Testis (tissue), 3 donors: ENCODE results near the gene PRM2. TPM values are rescaled to one million over a fixed set of nuclear protein-coding genes. Genes with fewer than 3 reads are reported as not detected.

Experiments
- DNase-seq: peaks from one replicate; pipeline ENCODE4 v3.0.0-alpha.2; 2019
- H3K27ac ChIP-seq, 2 donors: fragments of 200-600 bp; sonication (generic); one replicate each; pipeline ENCODE4 v1.5.1; 2019
- H3K27me3 ChIP-seq: fragments of 200-600 bp; sonication (generic); one replicate; pipeline ENCODE4 v1.5.1; 2019
- H3K36me3 ChIP-seq: fragments of 200-600 bp; sonication (generic); one replicate; pipeline ENCODE4 v1.5.1; 2017; ENCODE audit warnings: low read depth; ENCODE audit errors: missing control alignments
- H3K4me1 ChIP-seq: fragments of 200-600 bp; sonication (generic); one replicate; pipeline ENCODE4 v1.5.1; 2019
- H3K4me3 ChIP-seq, 2 donors: fragments of 200-600 bp; sonication (generic); one replicate each; pipeline ENCODE4 v1.5.1; 2017 to 2019
- H3K9me3 ChIP-seq: fragments of 200-600 bp; sonication (generic); one replicate; pipeline ENCODE4 v1.5.1; 2017
- POLR2A ChIP-seq: fragments of 450-650 bp; IDR thresholded peaks from one replicate; pipeline ENCODE4 v1.6.1; 2017; ENCODE audit warnings: antibody characterized with exemption, mild to moderate bottlenecking, moderate library complexity
- WGBS, 2 donors: methylation state at CpG; one replicate each; pipeline ENCODE4 v1.1.5; 2018; 5-methylcytosine and 5-hydroxymethylcytosine counted together
- intact Hi-C: fragments of 100-400 bp; cut with DNase I; formaldehyde crosslinking; loops from one replicate; pipeline ENCODE4 v1.15.1; 2023; ENCODE audit warnings: low total_unique reads
- polyA plus RNA-seq: library from polyadenylated mRNA; stranded (reverse); fragments of 350-450 nt; fragmentation: Illumina TruSeq; extraction: RNeasy Lipid Tissue Mini Kit (QIAGEN cat#74804); gene quantifications from one replicate; pipeline ENCODE4 v1.2.3, GENCODE V29; 2014; ENCODE audit warnings: low read depth, low replicate concordance; ENCODE audit not compliant: insufficient read depth
- total RNA-seq, 2 donors: library from RNA; depleted of rRNA; stranded (reverse); fragments of >200 nt; gene quantifications; one replicate each; pipeline ENCODE4 v1.2.3, GENCODE V29; 2016
- TF ChIP-seq, protein P1 (sequence below), 3 experiments: fragments of 450-650 bp in 2 of 3; fragments of 200-600 bp in 1 of 3; sonication (generic) in 1 of 3; IDR thresholded peaks; one replicate each; pipeline ENCODE4 v1.5.1; 2016 to 2019; ENCODE audit warnings: antibody characterized with exemption in 3 of 3, mild to moderate bottlenecking in 2 of 3, moderate library complexity in 1 of 3

The PRM2 gene
- total and polyA plus RNA-seq, 3 donors from 2014 or later: 3,179 to 16,461 (median 12,441) TPM

GRCh38 chr16:11308493-11309283, 32.4 kb upstream of the PRM2 start:
- H3K27me3 ChIP-seq: no peaks in the 10 kb centered on the region
- TF ChIP-seq, protein P1, sequence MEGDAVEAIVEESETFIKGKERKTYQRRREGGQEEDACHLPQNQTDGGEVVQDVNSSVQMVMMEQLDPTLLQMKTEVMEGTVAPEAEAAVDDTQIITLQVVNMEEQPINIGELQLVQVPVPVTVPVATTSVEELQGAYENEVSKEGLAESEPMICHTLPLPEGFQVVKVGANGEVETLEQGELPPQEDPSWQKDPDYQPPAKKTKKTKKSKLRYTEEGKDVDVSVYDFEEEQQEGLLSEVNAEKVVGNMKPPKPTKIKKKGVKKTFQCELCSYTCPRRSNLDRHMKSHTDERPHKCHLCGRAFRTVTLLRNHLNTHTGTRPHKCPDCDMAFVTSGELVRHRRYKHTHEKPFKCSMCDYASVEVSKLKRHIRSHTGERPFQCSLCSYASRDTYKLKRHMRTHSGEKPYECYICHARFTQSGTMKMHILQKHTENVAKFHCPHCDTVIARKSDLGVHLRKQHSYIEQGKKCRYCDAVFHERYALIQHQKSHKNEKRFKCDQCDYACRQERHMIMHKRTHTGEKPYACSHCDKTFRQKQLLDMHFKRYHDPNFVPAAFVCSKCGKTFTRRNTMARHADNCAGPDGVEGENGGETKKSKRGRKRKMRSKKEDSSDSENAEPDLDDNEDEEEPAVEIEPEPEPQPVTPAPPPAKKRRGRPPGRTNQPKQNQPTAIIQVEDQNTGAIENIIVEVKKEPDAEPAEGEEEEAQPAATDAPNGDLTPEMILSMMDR (IDR thresholded peaks at IDR 0.05): no peak
- no peak for TF ChIP-seq POLR2A
- WGBS, 2 donors: 78 to 86% methylated on average over 5 to 15 of the region's 15 CpGs
- H3K27ac ChIP-seq: no peak overlapping the region
- H3K4me3 ChIP-seq: no peak overlapping the region
- no peak for DNase-seq
- intact Hi-C loops: no loop called here
- peaks cover 22% of the 10 kb centered on the region for H3K4me1 ChIP-seq
- no peaks in the 10 kb centered on the region for H3K36me3 ChIP-seq
- no peaks in the 10 kb centered on the region for H3K9me3 ChIP-seq

DNA sequence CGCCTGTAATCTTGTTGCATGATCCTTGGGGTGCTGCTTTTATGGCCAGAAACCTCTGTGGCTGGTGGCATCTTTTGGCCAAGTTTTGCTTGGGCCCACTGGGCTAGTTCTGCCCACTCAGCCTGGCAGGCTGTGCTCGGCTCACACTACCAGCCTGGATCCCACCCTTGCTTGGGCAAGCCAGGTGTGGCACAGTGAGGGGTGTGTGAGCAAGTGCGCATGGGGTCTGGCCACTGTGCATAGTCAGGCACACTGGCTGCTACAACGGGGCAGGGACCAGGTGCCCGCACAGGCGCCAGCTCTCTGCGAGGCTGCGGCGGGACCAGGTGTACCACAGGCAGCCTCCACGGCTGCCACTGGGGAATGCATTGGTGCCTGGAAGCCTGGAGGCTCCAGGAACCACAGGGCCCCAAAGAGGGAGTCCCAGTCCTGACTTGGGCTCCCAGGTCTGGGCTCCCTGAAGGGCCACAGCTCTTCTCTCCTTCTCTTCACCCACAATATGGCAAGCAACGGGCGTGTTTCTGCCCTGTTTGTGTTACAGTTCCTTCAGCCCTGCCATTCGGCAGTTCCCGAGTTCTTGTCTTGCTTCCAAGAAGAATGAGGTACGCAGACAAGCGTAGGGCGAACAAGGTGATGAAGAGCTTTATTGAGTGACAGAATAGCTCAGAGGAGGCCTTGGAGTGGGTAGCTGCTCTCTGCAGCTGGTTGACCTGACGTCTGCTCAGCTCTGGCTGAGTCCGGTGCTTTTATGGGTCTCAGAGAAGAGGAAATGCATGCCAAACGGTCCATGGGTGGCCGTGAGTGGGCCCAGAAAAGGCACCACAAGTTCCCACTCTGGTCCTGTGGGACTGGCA, 31.6 kb upstream of the PRM2 start:
- no peak overlapping the region for H3K4me3 ChIP-seq
- H3K36me3 ChIP-seq: no peaks in the 10 kb centered on the region
- no peak for TF ChIP-seq POLR2A
- TF ChIP-seq, protein P1 (IDR thresholded peaks at IDR 0.05): no peak
- H3K27ac ChIP-seq: peak overlapping the region in 1 of 2 donors; percentile 2
- H3K27me3 ChIP-seq: no peaks in the 10 kb centered on the region
- intact Hi-C loops: no loop called here
- no peaks in the 10 kb centered on the region for H3K9me3 ChIP-seq
- 84 to 88% methylated on average over 15 to 21 of the region's 21 CpGs for WGBS, 2 donors
- peaks cover 19% of the 10 kb centered on the region for H3K4me1 ChIP-seq
- no peak for DNase-seq

- Histone ChIP-seq H3K27ac (no peak overlapping the region), H3K4me3 (no peak overlapping the region), H3K27me3 (no peaks in the 10 kb centered on the region), H3K9me3 (no peaks in the 10 kb centered on the region), H3K4me1 (peaks cover 11% of the 10 kb centered on the region), H3K36me3 (no peaks in the 10 kb centered on the region)
- TF ChIP-seq, protein P1 (IDR thresholded peaks at IDR 0.05): no peak
- no peak for TF ChIP-seq POLR2A
- intact Hi-C loops: no loop called here
- DNase-seq: no peak
- 88 to 89% methylated on average over 7 of the region's 7 CpGs for WGBS, 2 donors
Measured at GRCh38 chr16:11306997-11307638, 30.8 kb upstream of the PRM2 start.

DNA sequence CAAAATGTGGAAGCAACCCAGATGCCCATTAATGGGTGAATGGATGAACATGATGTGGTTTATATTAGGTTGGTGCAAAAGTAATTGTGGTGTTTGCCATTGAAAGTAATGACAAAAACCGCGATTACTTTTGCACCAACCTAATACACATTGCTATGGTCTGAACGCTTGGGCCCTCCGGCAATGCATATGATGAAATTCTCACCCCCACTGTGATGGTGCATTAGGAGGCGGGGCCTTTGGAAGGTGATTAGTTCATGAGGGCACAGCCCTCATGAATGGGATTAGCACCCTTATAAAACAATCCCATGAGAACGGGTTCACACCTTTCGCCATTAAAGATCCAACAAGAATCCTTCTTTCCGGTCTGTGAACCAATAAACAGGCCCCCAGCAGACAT, 30.1 kb upstream of the PRM2 start:
- WGBS, 2 donors: 88 to 93% methylated on average over 8 of the region's 8 CpGs
- DNase-seq: no peak
- H3K27me3 ChIP-seq: no peaks in the 10 kb centered on the region
- no peaks in the 10 kb centered on the region for H3K9me3 ChIP-seq
- no peaks in the 10 kb centered on the region for H3K36me3 ChIP-seq
- intact Hi-C loops: no loop called here
- H3K4me3 ChIP-seq: no peak overlapping the region
- H3K27ac ChIP-seq: no peak overlapping the region
- TF ChIP-seq, protein P1 (IDR thresholded peaks at IDR 0.05): no peak
- TF ChIP-seq POLR2A: no peak
- H3K4me1 ChIP-seq: peaks cover 10% of the 10 kb centered on the region
